Hematopoietic multipotent progenitor cell (in vitro differentiated cells): ENCODE results near the gene MYO5B. TPM values are rescaled to one million over a fixed set of nuclear protein-coding genes. Genes with fewer than 3 reads are reported as not detected.
"Not testable (repeated sequence)": the region's sequence is repeated elsewhere in the genome, so short reads cannot be mapped to it uniquely, and the experiment has no call there.

Experiments
- DNase-seq, 3 donors: peaks; one replicate each; pipeline ENCODE4 v3.0.0-alpha.2; 2011 to 2015; ENCODE audit warnings: low read depth in 2 of 3, low spot score in 2 of 3
- total RNA-seq: library from RNA; depleted of rRNA; stranded (reverse); fragments of >200 nt; gene quantifications from one replicate; pipeline ENCODE4 v1.2.3, GENCODE V29; 2012

The MYO5B gene
- total RNA-seq, 1 donor: under 0.01 TPM

- DNase-seq: peak; percentile 18 to 91 (median 63)
Observed at GRCh38 chr18:49898421-49898820, 296.5 kb downstream of the MYO5B start.

- DNase-seq: no peak
Observed at GRCh38 chr18:49894517-49895226, 300.3 kb downstream of the MYO5B start.

- no peak for DNase-seq
Observed at GRCh38 chr18:49893036-49893435, 301.9 kb downstream of the MYO5B start.

DNA sequence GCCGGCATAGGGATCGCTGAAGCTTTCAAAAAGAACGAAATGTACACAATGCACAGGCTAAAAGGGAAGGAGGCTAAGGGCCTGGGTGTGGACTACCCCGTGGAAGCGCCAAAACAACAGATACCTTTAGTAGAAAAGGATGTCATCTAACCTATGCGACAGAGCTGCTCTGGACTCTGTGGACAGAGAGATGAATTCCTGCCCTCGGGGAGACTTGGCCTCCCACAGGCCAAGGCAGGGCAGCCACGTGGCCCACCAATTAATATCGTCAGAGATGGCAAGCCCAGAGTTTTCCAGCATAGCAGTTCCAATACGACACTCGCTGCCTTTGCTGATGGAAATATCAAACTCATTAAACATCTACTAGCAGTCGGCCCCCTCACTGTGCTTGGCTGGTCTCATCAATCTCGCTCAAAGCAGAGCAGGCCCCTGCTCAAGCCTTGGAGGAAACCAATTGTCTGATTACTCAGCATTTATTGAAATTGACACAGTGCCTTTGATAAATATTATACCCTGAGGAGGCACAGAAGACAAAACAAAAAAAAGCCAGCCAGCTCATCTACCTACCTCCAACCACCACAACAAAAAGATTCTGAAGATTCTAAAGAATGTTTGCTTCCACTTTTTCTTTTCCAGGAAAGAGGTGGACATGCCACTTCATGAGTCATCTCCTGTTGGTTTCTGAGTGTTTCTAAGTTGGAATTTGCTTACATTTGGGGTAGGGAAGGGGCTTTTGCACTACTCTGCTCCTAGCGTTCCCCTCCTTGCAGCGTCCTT, 302.6 kb downstream of the MYO5B start:
- DNase-seq: no peak

DNA sequence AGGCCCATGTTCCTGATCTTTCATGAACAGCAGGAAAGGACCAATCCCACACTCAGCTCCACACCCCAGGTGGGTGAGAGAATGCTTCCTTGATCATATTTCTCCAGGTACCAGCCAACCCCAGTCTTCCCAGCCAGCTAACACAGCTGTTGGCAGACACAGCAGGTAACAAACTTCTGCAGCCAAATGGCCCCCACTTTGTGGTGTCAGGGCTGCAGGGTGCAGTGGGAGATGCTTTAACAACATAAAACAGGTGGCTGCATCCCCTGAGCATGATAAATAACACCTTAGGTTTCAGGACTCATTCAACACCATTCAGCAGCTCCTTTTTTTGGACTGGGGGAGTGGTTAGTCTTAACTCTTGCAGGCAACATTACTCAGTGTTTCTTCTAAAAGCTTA, 304.9 kb downstream of the MYO5B start:
- no peak for DNase-seq

GRCh38 chr18:49889552-49889951, 305.4 kb downstream of the MYO5B start:
- DNase-seq: not testable (repeated sequence)

DNA sequence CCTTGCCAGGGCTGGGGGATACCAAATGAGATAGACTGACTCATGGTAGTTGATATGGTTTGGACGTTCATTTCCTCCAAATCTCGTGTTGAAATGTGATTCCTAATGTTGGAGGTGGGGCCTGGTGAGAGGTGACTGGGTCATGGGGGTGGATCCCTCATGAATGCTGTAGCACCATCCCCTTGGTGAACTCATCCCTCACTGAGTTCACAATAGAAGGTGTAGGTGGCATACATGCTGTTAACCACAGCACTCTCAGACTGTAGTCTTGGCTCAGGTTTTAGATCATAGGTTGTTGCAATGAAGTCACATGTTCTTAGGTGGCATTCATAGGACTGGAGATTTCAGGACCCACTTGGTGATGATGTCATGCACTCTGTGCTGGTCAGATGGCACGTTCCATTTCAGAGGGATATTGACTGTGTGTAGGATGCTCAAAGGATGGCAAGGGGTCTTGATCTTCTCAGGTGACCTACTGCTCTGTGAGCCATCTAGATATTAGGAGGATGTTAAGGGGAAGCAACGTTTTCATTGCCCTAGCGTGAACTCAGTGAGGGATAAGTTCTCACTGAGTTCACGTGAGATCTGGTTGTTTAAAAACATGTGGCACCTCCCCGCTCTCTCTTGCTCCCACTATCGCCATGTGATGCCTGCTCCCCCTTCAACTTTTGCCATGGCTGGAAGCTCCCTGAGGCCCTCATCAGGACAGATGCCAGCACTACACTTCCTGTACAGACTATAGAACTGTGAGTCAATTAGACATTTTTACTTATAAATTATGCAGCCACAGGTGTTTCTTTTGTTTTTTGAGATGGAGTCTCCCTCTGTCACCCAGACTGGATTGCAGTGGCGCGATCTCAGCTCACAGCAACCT, 307.8 kb downstream of the MYO5B start:
- no peak for DNase-seq

DNA sequence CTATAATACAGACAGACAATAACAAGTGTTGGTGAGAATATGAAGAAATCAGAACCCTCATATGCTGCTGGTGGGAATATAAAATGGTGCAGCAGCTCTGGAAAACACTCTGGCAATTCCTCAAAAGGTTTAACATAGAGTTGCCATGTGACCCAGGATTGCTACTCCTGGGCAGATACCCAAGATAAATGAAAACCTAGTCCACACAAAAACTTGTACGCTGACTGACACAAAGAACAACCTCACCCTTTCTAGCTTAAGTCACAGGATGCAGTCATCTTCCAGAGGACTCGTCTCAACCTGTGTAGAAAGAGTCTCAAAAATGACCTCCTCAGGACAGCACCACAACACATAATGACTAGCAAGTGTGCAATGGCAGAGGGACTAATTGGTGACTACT, 310.0 kb downstream of the MYO5B start:
- DNase-seq: no peak

- no peak for DNase-seq
Observed at GRCh38 chr18:49884465-49884864, 310.5 kb downstream of the MYO5B start.

- no peak for DNase-seq
Observed at GRCh38 chr18:49880661-49881060, 314.3 kb downstream of the MYO5B start.

GRCh38 chr18:49879271-49879580, 315.7 kb downstream of the MYO5B start:
- DNase-seq: no peak

DNA sequence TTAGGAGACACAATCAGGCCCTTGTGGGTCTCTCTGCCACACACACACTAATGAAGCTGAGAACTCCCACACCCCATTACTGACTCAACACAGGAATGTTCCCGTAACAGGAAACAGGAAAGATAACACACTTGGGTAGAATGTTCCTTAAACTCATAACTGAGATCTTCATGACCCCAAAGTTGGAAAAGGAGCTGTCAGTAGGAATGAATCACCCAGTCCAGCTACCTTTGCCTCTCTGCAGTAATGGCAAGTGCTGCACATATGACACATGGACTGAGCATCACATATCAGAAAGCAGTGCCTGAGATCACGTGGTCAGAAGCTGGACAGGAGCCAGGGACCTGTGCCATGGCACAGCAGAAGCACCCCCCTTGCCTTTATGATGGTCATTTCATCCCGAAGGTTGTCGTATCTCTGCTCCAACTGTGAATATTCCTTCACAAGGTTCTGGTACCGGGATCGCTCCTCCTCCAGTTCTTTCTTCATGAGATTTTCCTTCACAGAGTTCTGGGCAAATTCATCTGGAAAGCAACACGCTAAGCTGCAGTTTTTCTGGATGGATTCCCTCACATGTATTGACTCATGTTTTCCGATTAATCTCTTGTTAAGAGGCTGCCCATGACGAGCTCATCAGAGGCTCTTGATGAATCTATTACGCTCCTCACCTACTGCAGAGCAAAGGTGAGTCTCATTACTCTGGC, 316.2 kb downstream of the MYO5B start:
- DNase-seq: no peak

DNA sequence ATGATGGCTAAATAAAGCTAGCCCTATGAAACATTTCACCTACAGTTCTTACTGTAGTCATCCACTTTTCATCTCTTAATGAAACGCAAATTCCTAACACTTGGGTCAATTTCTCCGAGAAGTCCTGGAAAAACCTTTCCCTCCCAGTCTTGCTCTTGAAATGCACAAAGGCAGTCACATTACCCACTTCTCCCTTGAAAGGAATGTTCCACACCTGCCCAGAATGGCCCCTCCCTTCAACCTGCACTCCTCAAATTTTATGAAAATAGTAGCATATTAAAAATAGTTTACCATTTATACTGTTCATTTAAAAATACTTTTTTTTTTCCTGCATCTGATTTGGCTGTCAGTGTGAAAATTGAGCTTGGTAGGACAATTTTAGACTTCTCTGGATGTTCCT, 316.9 kb downstream of the MYO5B start:
- no peak for DNase-seq

- no peak for DNase-seq
Observed at GRCh38 chr18:49876536-49876935, 318.4 kb downstream of the MYO5B start.

GRCh38 chr18:49875783-49876182, 319.2 kb downstream of the MYO5B start:
- no peak for DNase-seq

- no peak for DNase-seq
Observed at GRCh38 chr18:49875155-49875554, 319.8 kb downstream of the MYO5B start.

DNA sequence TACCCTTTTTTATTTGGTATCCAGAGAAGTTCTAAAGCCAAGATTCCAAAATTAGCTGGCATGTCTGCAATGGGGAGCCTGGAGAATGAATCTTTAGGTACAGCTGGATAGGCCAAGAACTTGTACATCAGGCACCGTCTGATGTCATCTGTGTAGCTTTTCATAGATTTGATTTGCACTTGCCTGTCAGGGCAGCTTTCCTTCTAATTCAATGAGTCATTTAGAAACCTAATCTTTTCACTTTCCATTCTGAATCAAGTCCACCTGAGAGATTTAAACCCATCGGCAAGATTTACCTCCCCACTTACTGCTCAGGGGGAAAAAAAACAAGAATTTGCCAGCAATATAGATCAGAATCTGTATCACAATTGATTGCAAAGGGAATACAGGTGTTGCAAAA, 320.7 kb downstream of the MYO5B start:
- no peak for DNase-seq

DNA sequence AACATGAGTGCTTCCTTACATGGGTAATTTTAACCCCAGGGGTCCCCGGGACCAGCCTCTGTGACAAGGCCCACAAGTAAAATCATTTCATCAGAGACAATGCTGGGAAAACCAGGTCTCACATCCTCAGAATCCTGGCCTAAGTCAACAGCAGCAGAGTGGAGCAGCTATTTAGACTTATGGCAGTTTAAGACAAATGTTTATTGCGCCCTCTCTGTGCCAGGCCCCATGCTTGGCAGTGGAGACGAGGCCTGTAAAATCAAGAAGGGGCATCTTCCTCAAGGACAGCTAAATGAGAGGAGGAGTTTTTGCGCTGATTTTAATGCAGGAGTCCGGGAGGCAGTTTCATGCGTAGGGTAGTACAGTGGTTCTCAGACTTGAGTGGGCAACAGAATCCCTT, 325.6 kb downstream of the MYO5B start:
- DNase-seq: no peak

- no peak for DNase-seq
Observed at GRCh38 chr18:49866680-49867079, 328.3 kb downstream of the MYO5B start.

GRCh38 chr18:49865401-49865800, 329.5 kb downstream of the MYO5B start:
- no peak for DNase-seq
